CD4-positive, alpha-beta T cell treated with Interleukin-4 for 1 hour (primary cell): ENCODE results near the gene KRT34.

Experiments used
- DNase-seq, 2 donors: peaks; one replicate each; pipeline ENCODE4 v3.0.0-alpha.2; 2020 to 2022

Gene KRT34

GRCh38 chr17:41329279-41329948 lies 52.7 kb downstream of the KRT34 start:
- DNase-seq, result no peak

- no peak for DNase-seq
These were observed 53.9 kb downstream of the KRT34 start for GRCh38 chr17:41328207-41328606.
